K562 (cell line): ENCODE data around the gene LRMDA. TPM values are rescaled to one million over a fixed set of nuclear protein-coding genes. Genes with fewer than 3 reads are reported as not detected.

Source experiments
- ATAC-seq: fragments of 200-7000 bp; cut with Tn5 transposase; 3 replicates; pipeline ENCODE4 v1.9.1; 2020; ENCODE audit warnings: moderate library complexity
- BruUV-seq: library from RNA; stranded (reverse); fragments of 400-500 nt; replicated peaks from 2 replicates; lab custom pipeline; 2021; lab: Mats Ljungman, UMichigan
- CTCF ChIA-PET: fragments of 300-600 bp; formaldehyde crosslinking; extraction: SDS; loops from one replicate; lab custom pipeline; 2021; ENCODE audit warnings: low intra/inter-chr PET ratio; lab: Yijun Ruan, JAX
- POLR2A ChIA-PET: fragments of 300-600, 350-650 bp; sonication (Branson Sonifier 250); formaldehyde crosslinking; extraction: SDS; loops from one replicate; lab custom pipeline; 2021; ENCODE audit warnings: antibody characterized with exemption, inconsistent platforms; lab: Yijun Ruan, JAX
- DNase-seq, 4 experiments: peaks; one replicate each; pipeline versions ENCODE4 v3.0.0 to v3.0.0-alpha.2; 2011 to 2018; ENCODE audit warnings: low spot score in 3 of 4, mixed read lengths in 3 of 4; ENCODE audit errors: extremely low read depth in 1 of 4
- FAIRE-seq: peaks from 2 replicates; lab custom pipeline; 2011; peaks lifted over from hg19 to GRCh38; lab: Jason Lieb, UNC
- H2AFZ ChIP-seq: 2 replicates; pipeline ENCODE4 v1.6.0; 2011; ENCODE audit warnings: low read depth, low read length, control low read depth, inconsistent platforms
- H3K27ac ChIP-seq: fragments of 200-600 bp; 3 replicates; pipeline ENCODE4 v1.8.0; 2011; ENCODE audit warnings: low read depth, mild to moderate bottlenecking, control low read depth, inconsistent platforms, low read length, moderate library complexity, mixed read lengths; ENCODE audit errors: extremely low read depth
- H3K27me3 ChIP-seq, 2 experiments: fragments of 300-600 bp in 1 of 2; 2 replicates in 1 of 2; 3 replicates in 1 of 2; pipeline versions ENCODE4 v1.6.0 to v1.8.0; 2011; ENCODE audit warnings: inconsistent platforms in 2 of 2, low read length in 2 of 2, mild to moderate bottlenecking in 1 of 2, mixed read lengths in 1 of 2, moderate library complexity in 1 of 2; ENCODE audit not compliant: control insufficient read depth in 2 of 2, insufficient read depth in 2 of 2
- H3K36me3 ChIP-seq: fragments of 300-600 bp; 3 replicates; pipeline ENCODE4 v1.8.0; 2011; ENCODE audit warnings: mild to moderate bottlenecking, low read length, inconsistent platforms; ENCODE audit not compliant: control insufficient read depth, insufficient read depth
- H3K4me1 ChIP-seq, 2 experiments: fragments of 200-600 bp in 1 of 2; replicated peaks in 1 of 2; 2 replicates in 1 of 2; 3 replicates in 1 of 2; pipeline versions ENCODE4 v1.5.1 to v1.8.0; 2011; ENCODE audit warnings: inconsistent platforms in 2 of 2, low read length in 2 of 2, mild to moderate bottlenecking in 1 of 2, mixed read lengths in 1 of 2, moderate library complexity in 1 of 2; ENCODE audit not compliant: control insufficient read depth in 2 of 2, insufficient read depth in 2 of 2
- H3K4me2 ChIP-seq: 2 replicates; pipeline ENCODE4 v1.6.1; 2011; ENCODE audit warnings: low read length, control low read depth, inconsistent platforms, mixed read lengths; ENCODE audit not compliant: insufficient read depth
- H3K4me3 ChIP-seq: fragments of 200-600 bp; sonication (generic), shearing (Covaris generic); 2 replicates; pipeline ENCODE4 v1.5.1; 2016; ENCODE audit warnings: control low read depth, inconsistent platforms
- H3K79me2 ChIP-seq: fragments of 200-600 bp; 3 replicates; pipeline ENCODE4 v1.8.0; 2011; ENCODE audit warnings: low read length, inconsistent platforms; ENCODE audit not compliant: control insufficient read depth, insufficient read depth
- H3K9ac ChIP-seq, 2 experiments: 2 replicates each; pipeline versions ENCODE4 v1.6.0 to v1.6.1; 2011; ENCODE audit warnings: low read depth in 2 of 2, low read length in 2 of 2, control low read depth in 1 of 2, inconsistent platforms in 1 of 2, mild to moderate bottlenecking in 1 of 2, mixed read lengths in 1 of 2; ENCODE audit not compliant: insufficient read depth in 1 of 2
- H3K9me1 ChIP-seq: one replicate; pipeline ENCODE4 v1.6.0; 2011; ENCODE audit warnings: inconsistent platforms, mild to moderate bottlenecking, low read length, moderate library complexity; ENCODE audit not compliant: control insufficient read depth, insufficient read depth
- H3K9me3 ChIP-seq: replicated peaks from 2 replicates; pipeline ENCODE4 v1.5.1; 2011; ENCODE audit warnings: low read depth, low read length, inconsistent platforms; ENCODE audit not compliant: control insufficient read depth, insufficient read depth
- H4K20me1 ChIP-seq: replicated peaks from 2 replicates; pipeline ENCODE4 v1.6.1; 2011; ENCODE audit warnings: low read length, inconsistent platforms, mixed read lengths; ENCODE audit not compliant: control insufficient read depth, insufficient read depth
- HOXB6 ChIP-seq: fragments of 250-450 bp; sonication (Bioruptor Pico); IDR thresholded peaks from 2 replicates; pipeline ENCODE4 v1.5.1; 2022; ENCODE audit warnings: mild to moderate bottlenecking, borderline replicate concordance
- STAT6 ChIP-seq: sonication (generic); formaldehyde crosslinking; IDR thresholded peaks from 2 replicates; pipeline ENCODE4 v1.8.1; 2023; ENCODE audit warnings: mild to moderate bottlenecking, missing genetic modification reagents
- ZNF23 ChIP-seq: fragments of 250-450 bp; sonication (Bioruptor Pico); IDR thresholded peaks from 2 replicates; pipeline ENCODE4 v1.4.0; 2020; ENCODE audit warnings: mild to moderate bottlenecking
- WGBS: fragments of 100-300 bp; shearing (Covaris generic); methylation state at CpG from one replicate; pipeline ENCODE4 v1.1.6; 2016; ENCODE audit warnings: low coverage, mixed read lengths; ENCODE audit not compliant: insufficient coverage; ENCODE audit errors: missing lambda C conversion rate; 5-methylcytosine and 5-hydroxymethylcytosine counted together
- in situ Hi-C: fragments of 300-500 bp; cut with MboI; formaldehyde crosslinking; loops from 4 replicates; pipeline ENCODE4 v1.15.0; 2018; ENCODE audit warnings: inconsistent platforms, mixed read lengths
- intact Hi-C: fragments of 100-400 bp; cut with micrococcal nuclease; formaldehyde crosslinking; loops from 2 replicates; pipeline ENCODE4 v1.14.2; 2022
- polyA plus RNA-seq, 8 experiments: library from polyadenylated mRNA; depleted of rRNA in 4 of 8; stranded (reverse) in 5 of 8; unstranded in 3 of 8; fragments of >200 nt; fragmentation: Nextera tagmentation in 2 of 8; fragmentation: Illumina TruSeq in 1 of 8; extraction: Ambion mirVana in 2 of 8; extraction: Trizol in 1 of 8; gene quantifications; 2 replicates each; pipeline versions ENCODE4 v1.2.1 to v1.2.3, GENCODE V29; 2011 to 2014; ENCODE audit warnings: inconsistent platforms in 1 of 8, missing spikeins in 1 of 8
- total RNA-seq, 7 experiments: library from RNA; depleted of rRNA in 6 of 7; stranded (reverse); fragments of >200 nt in 6 of 7; fragmentation: Illumina TruSeq in 2 of 7; extraction: Trizol in 2 of 7; gene quantifications; 2 replicates each; pipeline versions ENCODE4 v1.2.1 to v1.2.3, GENCODE V29; 2011 to 2021; ENCODE audit warnings: low replicate concordance in 1 of 7

Gene LRMDA
- total and polyA plus RNA-seq, 9 of the 15 experiments (the other 6 are each of a cell fraction or from before 2014, with no cell fraction given) = 0.25 TPM; not detected in 8

DNA sequence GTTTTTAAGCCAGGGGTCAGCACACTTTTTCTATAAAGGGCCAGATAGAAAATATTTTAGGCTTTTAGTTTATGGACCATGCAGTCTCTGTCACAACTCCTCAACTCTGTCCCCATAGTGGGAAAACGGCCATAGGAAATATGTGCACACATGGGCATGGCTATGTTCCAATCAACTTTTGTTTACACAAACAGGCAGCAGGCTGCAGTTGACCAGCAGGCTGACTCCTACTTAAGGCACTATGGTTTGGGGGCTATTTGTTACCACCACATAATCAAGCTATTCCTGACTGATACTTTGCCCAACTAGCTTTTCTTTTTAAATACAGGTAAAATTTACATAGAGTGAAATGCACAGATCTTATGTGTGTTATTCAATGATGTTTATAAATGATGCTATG lies 362.4 kb downstream of the LRMDA start:
- no peaks in the 10 kb centered on the region for H3K27me3 ChIP-seq
- H3K9me3 ChIP-seq = no peaks in the 10 kb centered on the region
- CTCF ChIA-PET = no interaction called here
- no peaks in the 10 kb centered on the region for H3K9me1 ChIP-seq
- intact Hi-C loops = no loop called here
- WGBS = 5% methylated on average over 1 of the region's 1 CpG
- no peaks in the 10 kb centered on the region for H4K20me1 ChIP-seq
- no peak overlapping the region for H3K9ac ChIP-seq
- TF ChIP-seq ZNF23 (CRISPR knock-in tag) (no peak), HOXB6 (CRISPR knock-in tag) (no peak), STAT6 (CRISPR knock-in tag) (no peak)
- no peaks in the 10 kb centered on the region for H3K4me1 ChIP-seq
- no peak for ATAC-seq
- BruUV-seq = no TSS peak
- no peak overlapping the region for H3K4me2 ChIP-seq
- no peak for FAIRE-seq
- no peaks in the 10 kb centered on the region for H3K79me2 ChIP-seq
- no peak for DNase-seq
- H3K4me3 ChIP-seq = no peak overlapping the region
- no peak overlapping the region for H2AFZ ChIP-seq
- POLR2A ChIA-PET = no interaction called here
- in situ Hi-C loops = no loop called here
- H3K27ac ChIP-seq = no peak overlapping the region
- no peaks in the 10 kb centered on the region for H3K36me3 ChIP-seq
